Activated T-helper 1 cell treated with anti-CD3 and anti-CD28 coated beads, Interleukin-12 subunit alpha, Interleukin-12 subunit beta, Interleukin-2, Interleukin-4 antibody, amounts not matched to agents 30 ng/mL and 10 ng/mL and 1 ng/mL, durations not matched to agents 14 hours and 24 hours and 36 hours (primary cell): ENCODE data around the gene MTNR1B. TPM values are rescaled to one million over a fixed set of nuclear protein-coding genes. Genes with fewer than 3 reads are reported as not detected.

Source experiments
- DNase-seq: peaks from one replicate; pipeline ENCODE4 v3.0.0; 2021; ENCODE audit warnings: low spot score
- H3K27ac Mint-ChIP-seq: one replicate; pipeline ENCODE4 v1.8.0; 2021; ENCODE audit warnings: mild to moderate bottlenecking, mixed read lengths
- H3K27me3 Mint-ChIP-seq: one replicate; pipeline ENCODE4 v1.8.0; 2022; ENCODE audit warnings: mild to moderate bottlenecking, moderate library complexity, mixed read lengths; ENCODE audit not compliant: insufficient read depth
- H3K36me3 Mint-ChIP-seq: one replicate; pipeline ENCODE4 v1.8.0; 2021; ENCODE audit warnings: low read depth, mixed read lengths
- H3K4me1 Mint-ChIP-seq: one replicate; pipeline ENCODE4 v1.8.0; 2021; ENCODE audit warnings: low read depth, mixed read lengths
- H3K4me3 Mint-ChIP-seq: one replicate; pipeline ENCODE4 v1.8.0; 2021; ENCODE audit warnings: mild to moderate bottlenecking, moderate library complexity, mixed read lengths
- H3K9me3 Mint-ChIP-seq: one replicate; pipeline ENCODE4 v1.8.0; 2021; ENCODE audit warnings: mixed read lengths
- intact Hi-C: fragments of 100-400 bp; cut with micrococcal nuclease; formaldehyde crosslinking; loops from one replicate; pipeline ENCODE4 v1.15.1; 2024
- total RNA-seq: library from RNA; stranded (reverse); gene quantifications from 2 replicates; pipeline ENCODE4 v1.2.3, GENCODE V29; 2022

The MTNR1B gene
- total RNA-seq = not detected in 2 replicates

- no peaks in the 10 kb centered on the region for H3K4me1 Mint-ChIP-seq
- H3K9me3 Mint-ChIP-seq = no peaks in the 10 kb centered on the region
- DNase-seq = no peak
- intact Hi-C loops = no loop called here
- H3K27ac Mint-ChIP-seq = no peak within 1 kb of the TSS
- H3K4me3 Mint-ChIP-seq = no peak within 1 kb of the TSS
- no peaks in the 10 kb centered on the region for H3K36me3 Mint-ChIP-seq
- H3K27me3 Mint-ChIP-seq = peaks cover 11% of the 10 kb centered on the region
Measured at GRCh38 chr11:92969634-92970347, at the start of gene MTNR1B. Gene MTNR1B, plus strand, starts transcription at chr11:92969651. Its CDS starts 75 bp downstream, at chr11:92969726.

- intact Hi-C loops = no loop called here
- no peaks in the 10 kb centered on the region for H3K27me3 Mint-ChIP-seq
- peaks cover 7% of the 10 kb centered on the region for H3K9me3 Mint-ChIP-seq
- H3K4me3 Mint-ChIP-seq = no peak overlapping the region
- no peaks in the 10 kb centered on the region for H3K4me1 Mint-ChIP-seq
- H3K36me3 Mint-ChIP-seq = no peaks in the 10 kb centered on the region
- no peak overlapping the region for H3K27ac Mint-ChIP-seq
- no peak for DNase-seq
Measured at GRCh38 chr11:92920331-92920730, 49.1 kb upstream of the MTNR1B start.

- Mint-ChIP-seq H3K27me3 (no peaks in the 10 kb centered on the region), H3K36me3 (no peaks in the 10 kb centered on the region), H3K9me3 (peaks cover 20% of the 10 kb centered on the region), H3K27ac (no peak overlapping the region), H3K4me3 (no peak overlapping the region), H3K4me1 (no peaks in the 10 kb centered on the region)
- no peak for DNase-seq
- intact Hi-C loops = no loop called here
Measured at GRCh38 chr11:92922731-92923130, 46.7 kb upstream of the MTNR1B start.

GRCh38 chr11:92929246-92929645 is 40.2 kb upstream of the MTNR1B start:
- H3K4me3 Mint-ChIP-seq = no peak overlapping the region
- peaks cover 19% of the 10 kb centered on the region for H3K9me3 Mint-ChIP-seq
- no peaks in the 10 kb centered on the region for H3K27me3 Mint-ChIP-seq
- no peak overlapping the region for H3K27ac Mint-ChIP-seq
- no peaks in the 10 kb centered on the region for H3K4me1 Mint-ChIP-seq
- DNase-seq = no peak
- no peaks in the 10 kb centered on the region for H3K36me3 Mint-ChIP-seq
- intact Hi-C loops = no loop called here

- intact Hi-C loops = no loop called here
- no peak overlapping the region for H3K4me3 Mint-ChIP-seq
- no peaks in the 10 kb centered on the region for H3K27me3 Mint-ChIP-seq
- H3K4me1 Mint-ChIP-seq = no peaks in the 10 kb centered on the region
- no peaks in the 10 kb centered on the region for H3K36me3 Mint-ChIP-seq
- no peak overlapping the region for H3K27ac Mint-ChIP-seq
- DNase-seq = no peak
- peaks cover 15% of the 10 kb centered on the region for H3K9me3 Mint-ChIP-seq
Measured at GRCh38 chr11:92929653-92930052, 39.8 kb upstream of the MTNR1B start.

GRCh38 chr11:92931746-92932422 is 37.6 kb upstream of the MTNR1B start:
- no peak for DNase-seq
- Mint-ChIP-seq H3K36me3 (no peaks in the 10 kb centered on the region), H3K4me1 (no peaks in the 10 kb centered on the region), H3K27ac (no peak overlapping the region), H3K4me3 (no peak overlapping the region), H3K9me3 (no peaks in the 10 kb centered on the region), H3K27me3 (peaks cover 3% of the 10 kb centered on the region)
- intact Hi-C loops = no loop called here

GRCh38 chr11:92939305-92939704 is 30.1 kb upstream of the MTNR1B start:
- no peaks in the 10 kb centered on the region for H3K36me3 Mint-ChIP-seq
- H3K27me3 Mint-ChIP-seq = peaks cover 5% of the 10 kb centered on the region
- peaks cover 8% of the 10 kb centered on the region for H3K4me1 Mint-ChIP-seq
- H3K4me3 Mint-ChIP-seq = no peak overlapping the region
- H3K27ac Mint-ChIP-seq = no peak overlapping the region
- H3K9me3 Mint-ChIP-seq = no peaks in the 10 kb centered on the region
- intact Hi-C loops = no loop called here
- DNase-seq = no peak

- H3K36me3 Mint-ChIP-seq = no peaks in the 10 kb centered on the region
- H3K27me3 Mint-ChIP-seq = peaks cover 2% of the 10 kb centered on the region
- H3K9me3 Mint-ChIP-seq = no peaks in the 10 kb centered on the region
- H3K4me3 Mint-ChIP-seq = no peak overlapping the region
- intact Hi-C loops = loop anchor here (1.0 kb wide), 3 partner anchors 225 to 706 kb away; no protein-coding TSS in a partner anchor
- no peak for DNase-seq
- peaks cover 8% of the 10 kb centered on the region for H3K4me1 Mint-ChIP-seq
- H3K27ac Mint-ChIP-seq = no peak overlapping the region
Measured at GRCh38 chr11:92941676-92942571, 27.5 kb upstream of the MTNR1B start.

GRCh38 chr11:92946707-92947106 is 22.7 kb upstream of the MTNR1B start:
- peaks cover 13% of the 10 kb centered on the region for H3K9me3 Mint-ChIP-seq
- no peak overlapping the region for H3K27ac Mint-ChIP-seq
- H3K36me3 Mint-ChIP-seq = no peaks in the 10 kb centered on the region
- H3K4me3 Mint-ChIP-seq = no peak overlapping the region
- intact Hi-C loops = no loop called here
- peaks cover 6% of the 10 kb centered on the region for H3K4me1 Mint-ChIP-seq
- H3K27me3 Mint-ChIP-seq = peaks cover 6% of the 10 kb centered on the region
- DNase-seq = no peak

GRCh38 chr11:92948116-92948515 is 21.3 kb upstream of the MTNR1B start:
- DNase-seq = no peak

GRCh38 chr11:92954003-92954402 is 15.4 kb upstream of the MTNR1B start:
- intact Hi-C loops = no loop called here
- Mint-ChIP-seq H3K27me3 (peaks cover 3% of the 10 kb centered on the region), H3K9me3 (peaks cover 2% of the 10 kb centered on the region), H3K36me3 (no peaks in the 10 kb centered on the region), H3K4me1 (no peaks in the 10 kb centered on the region), H3K4me3 (no peak overlapping the region), H3K27ac (no peak overlapping the region)
- no peak for DNase-seq

More at GRCh38 chr11:92948116-92948515, 21.3 kb upstream of the MTNR1B start:
- no peaks in the 10 kb centered on the region for H3K36me3 Mint-ChIP-seq
- H3K4me1 Mint-ChIP-seq = no peaks in the 10 kb centered on the region
- intact Hi-C loops = no loop called here
- peaks cover 13% of the 10 kb centered on the region for H3K9me3 Mint-ChIP-seq
- no peak overlapping the region for H3K4me3 Mint-ChIP-seq
- H3K27ac Mint-ChIP-seq = no peak overlapping the region
- H3K27me3 Mint-ChIP-seq = peaks cover 4% of the 10 kb centered on the region

GRCh38 chr11:92955860-92956259 is 13.6 kb upstream of the MTNR1B start:
- no peak overlapping the region for H3K27ac Mint-ChIP-seq
- intact Hi-C loops = no loop called here
- no peak for DNase-seq
- no peaks in the 10 kb centered on the region for H3K36me3 Mint-ChIP-seq
- H3K9me3 Mint-ChIP-seq = no peaks in the 10 kb centered on the region
- H3K4me3 Mint-ChIP-seq = no peak overlapping the region
- peaks cover 3% of the 10 kb centered on the region for H3K27me3 Mint-ChIP-seq
- no peaks in the 10 kb centered on the region for H3K4me1 Mint-ChIP-seq

GRCh38 chr11:92960886-92961285 is 8.6 kb upstream of the MTNR1B start:
- H3K4me3 Mint-ChIP-seq = no peak overlapping the region

More at GRCh38 chr11:92960886-92961285, 8.6 kb upstream of the MTNR1B start:
- Mint-ChIP-seq H3K27me3 (no peaks in the 10 kb centered on the region), H3K27ac (no peak overlapping the region), H3K4me1 (no peaks in the 10 kb centered on the region), H3K9me3 (no peaks in the 10 kb centered on the region), H3K36me3 (no peaks in the 10 kb centered on the region)
- intact Hi-C loops = no loop called here
- DNase-seq = no peak
